Heart left ventricle (tissue), 16 donors: ENCODE results near the gene NTRK1. TPM values are rescaled to one million over a fixed set of nuclear protein-coding genes. Genes with fewer than 3 reads are reported as not detected.
A peak's percentile ranks its signal among the peaks of the same experiment; 100 is the strongest.

Source experiments
- ATAC-seq, 4 donors: fragments of 200-7000 bp; cut with Tn5 transposase; one replicate each; pipeline ENCODE4 v1.9.1; 2020 to 2022; ENCODE audit warnings: moderate library complexity in 4 of 4, mild to moderate bottlenecking in 3 of 4, moderate number of reproducible peaks in 1 of 4
- DNase-seq, 5 donors: peaks; one replicate each; pipeline ENCODE4 v3.0.0-alpha.2; 2020
- H3K27ac ChIP-seq, 12 donors: fragments of 200-600 bp; sonication (generic) in 4 of 12; one replicate each; pipeline versions ENCODE4 v1.5.0 to v1.8.0; 2016 to 2022; ENCODE audit warnings: mild to moderate bottlenecking in 2 of 12
- H3K27me3 ChIP-seq, 9 donors: fragments of 200-600 bp; sonication (generic) in 2 of 9; one replicate each; pipeline versions ENCODE4 v1.5.1 to v1.8.0; 2016 to 2022; ENCODE audit warnings: mild to moderate bottlenecking in 3 of 9
- H3K36me3 ChIP-seq, 9 donors: fragments of 200-600 bp; sonication (generic) in 2 of 9; one replicate each; pipeline versions ENCODE4 v1.5.0 to v1.8.0; 2018 to 2022; ENCODE audit warnings: mild to moderate bottlenecking in 2 of 9
- H3K4me1 ChIP-seq, 12 donors: fragments of 200-600 bp; sonication (generic) in 4 of 12; one replicate each; pipeline versions ENCODE4 v1.5.0 to v1.8.0; 2016 to 2022; ENCODE audit warnings: mild to moderate bottlenecking in 3 of 12
- H3K4me3 ChIP-seq, 12 donors: fragments of 200-600 bp; sonication (generic) in 4 of 12; one replicate each; pipeline versions ENCODE4 v1.5.0 to v1.8.0; 2017 to 2022; ENCODE audit warnings: mild to moderate bottlenecking in 9 of 12, moderate library complexity in 4 of 12
- H3K9me3 ChIP-seq, 12 donors: fragments of 200-600 bp; sonication (generic) in 4 of 12; one replicate each; pipeline versions ENCODE4 v1.5.0 to v1.8.0; 2016 to 2022; ENCODE audit warnings: mild to moderate bottlenecking in 1 of 12
- CTCF ChIP-seq, 12 donors: fragments of 200-600 bp; sonication (generic) in 4 of 12; IDR thresholded peaks; one replicate each; pipeline versions ENCODE4 v1.5.0 to v1.8.0; 2018 to 2022; ENCODE audit warnings: antibody characterized with exemption in 12 of 12, mild to moderate bottlenecking in 5 of 12
- POLR2A ChIP-seq, 2 donors: fragments of 450-650 bp; IDR thresholded peaks; one replicate each; pipeline ENCODE4 v1.6.1; 2017; ENCODE audit warnings: antibody characterized with exemption in 2 of 2, mild to moderate bottlenecking in 2 of 2, moderate library complexity in 2 of 2
- WGBS, 4 donors: extraction: QIAGEN DNeasy Blood & Tissue Kit in 2 of 4; methylation state at CpG; one replicate each; pipeline versions ENCODE4 v1.1.5 to v1.1.7; 2013 to 2018; 5-methylcytosine and 5-hydroxymethylcytosine counted together
- intact Hi-C, 10 donors: fragments of 100-400 bp; cut with DNase I; formaldehyde crosslinking; loops; one replicate each; pipeline versions ENCODE4 v1.11.1 to v1.14.2; 2022
- polyA plus RNA-seq, 2 donors: library from polyadenylated mRNA; stranded (reverse); fragments of 200-250 nt; gene quantifications; one replicate each; pipeline ENCODE4 v1.2.3, GENCODE V29; 2013
- total RNA-seq, 9 donors: library from RNA; depleted of rRNA in 2 of 9; stranded (reverse); fragments of >200 nt in 2 of 9; fragmentation: NEBNext Ultra II Directional in 3 of 9; extraction: Animal tissue kit (Norgen Biotek cat#: 25700) in 3 of 9; gene quantifications; one replicate each; pipeline versions ENCODE4 v1.1.0 to v1.2.4, GENCODE V29; 2016 to 2023
- donor health status: ischemic (EF 13 %, LVEDD 7.1; RV severe dilation, severe dysfunction).
- donor health status: healthy with polysubstance abuse.
- donor health status: DM: no; HTN: yes; CAD: no.
- donor health status: DM: no; HTN: no; CAD: no.
- donor health status: ischemic (EF 25% LVEDD 6.9; RV normal size, moderate dysfunction).
- donor health status: ischemic (EF 25% LVEDD 5.7; RV mildly dilated, moderate dysfunction).
- donor health status: healthy.
- donor health status: DM: yes; HTN: yes; CAD: no.
- donor health status: ischemic (EF 35%, LVEDD 5.7; RV mildly dilated, moderate dysfunction).
- donor health status: nonischemic (EF 11% LVEDD 7.7; RV severe dilation, severe dysfunction).
- donor health status: DM: yes; HTN: yes; CAD: no.
- donor health status: PGD.
- donor health status: ischemic (EF 29% LVEDD 5.4; RV normal size, mild dysfunction).
- donor health status: nonischemic (EF 23%, LVEDD 6.1; RV moderate dilation, normal function).

The NTRK1 gene
- total and polyA plus RNA-seq, 11 donors, result 0.22 to 1.6 (median 1.1) TPM

GRCh38 chr1:156927215-156928042 lies 66.8 kb downstream of the NTRK1 start:
- DNase-seq, result peak; percentile 65 to 88 (median 68)
- peak overlapping the region in 10 of 12 donors; percentile 27 to 41 (median 31) for H3K4me3 ChIP-seq
- no peak overlapping the region for H3K27ac ChIP-seq
- no peaks in the 10 kb centered on the region for H3K9me3 ChIP-seq
- intact Hi-C loops, result loop anchor here in 4 of 10 donors (5.0 to 10.0 kb wide), 4 partner anchors 90 to 240 kb away; no protein-coding TSS in a partner anchor
- TF ChIP-seq POLR2A (IDR thresholded peaks at IDR 0.05), result no peak
- TF ChIP-seq CTCF (IDR thresholded peaks at IDR 0.05), result peak; percentile 40 to 77 (median 64)
- 4 to 14% (median 7%) methylated on average over 49 to 64 of the region's 64 CpGs for WGBS, 4 donors
- peaks cover 24 to 69% (median 53%) of the 10 kb centered on the region in 9 donors for H3K27me3 ChIP-seq
- peaks cover 4 to 42% (median 19%) of the 10 kb centered on the region in 12 donors for H3K4me1 ChIP-seq
- ATAC-seq, result peak; percentile 35 to 71 (median 55)
- no peaks in the 10 kb centered on the region for H3K36me3 ChIP-seq

- DNase-seq (no peak), ATAC-seq (no peak)
- Histone ChIP-seq H3K27ac (no peak overlapping the region), H3K4me1 (peaks cover 4 to 38% (median 19%) of the 10 kb centered on the region in 12 donors), H3K4me3 (peak overlapping the region in 3 of 12 donors; percentile 30 to 39 (median 30)), H3K9me3 (no peaks in the 10 kb centered on the region), H3K27me3 (peaks cover 24 to 62% (median 46%) of the 10 kb centered on the region in 9 donors), H3K36me3 (no peaks in the 10 kb centered on the region)
- intact Hi-C loops, result loop anchor here in 4 of 10 donors (5.0 to 10.0 kb wide), 4 partner anchors 91 to 241 kb away; no protein-coding TSS in a partner anchor
- 12 to 19% (median 16%) methylated on average over 4 of the region's 4 CpGs for WGBS, 4 donors
- TF ChIP-seq CTCF (IDR thresholded peaks at IDR 0.05) (peak in 1 of 12 donors; percentile 4), POLR2A (IDR thresholded peaks at IDR 0.05) (no peak)
These were observed 67.5 kb downstream of the NTRK1 start for GRCh38 chr1:156928043-156928602.

GRCh38 chr1:156929596-156930238 lies 69.1 kb downstream of the NTRK1 start:
- DNase-seq (no peak), ATAC-seq (no peak)
- Histone ChIP-seq H3K4me1 (peaks cover 0 to 26% (median 8%) of the 10 kb centered on the region in 12 donors), H3K27ac (no peak overlapping the region), H3K4me3 (no peak overlapping the region), H3K27me3 (peaks cover 13 to 46% (median 31%) of the 10 kb centered on the region in 9 donors), H3K36me3 (peaks cover 0 to 10% (median 0%) of the 10 kb centered on the region in 9 donors), H3K9me3 (no peaks in the 10 kb centered on the region)
- intact Hi-C loops, result loop anchor here in 4 of 10 donors (5.0 to 10.0 kb wide), 4 partner anchors 92 to 242 kb away; no protein-coding TSS in a partner anchor
- TF ChIP-seq CTCF (IDR thresholded peaks at IDR 0.05) (no peak), POLR2A (IDR thresholded peaks at IDR 0.05) (no peak)
- WGBS, 4 donors, result 62 to 74% (median 71%) methylated on average over 6 of the region's 6 CpGs
